ENCODE measurements around the gene FRG2B. TPM values are rescaled to one million over a fixed set of nuclear protein-coding genes. Genes with fewer than 3 reads are reported as not detected.
"Not testable (repeated sequence)": the region's sequence is repeated elsewhere in the genome, so short reads cannot be mapped to it uniquely, and the experiment has no call there.

Gene FRG2B
- total RNA-seq, 1 donor from 2014 or later: not detected

DNA sequence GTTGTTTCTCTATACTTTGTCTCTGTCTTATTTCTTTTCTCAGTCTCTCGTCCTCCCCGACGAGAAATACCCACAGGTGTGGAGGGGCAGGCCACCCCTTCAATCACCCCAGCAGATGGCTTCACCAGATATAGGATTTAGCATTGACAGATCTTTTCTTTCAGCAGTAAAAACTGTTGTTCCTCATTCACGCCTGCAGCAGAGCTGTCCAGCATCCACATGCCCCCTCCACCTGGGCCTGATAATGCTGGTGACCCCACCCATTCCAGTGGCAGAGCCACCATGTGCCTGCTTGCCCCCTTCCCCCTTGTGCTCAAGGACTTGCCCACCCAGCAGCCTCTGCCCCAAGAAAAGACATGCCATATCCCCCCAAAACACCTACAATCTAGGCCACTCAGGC is 15.5 kb downstream of the FRG2B start:
- Histone ChIP-seq H3K27me3 (ENCODE audit: control insufficient read depth, insufficient read depth, low read length) (no peaks in the 10 kb centered on the region), H3K36me3 (ENCODE audit: control insufficient read depth, insufficient read depth, low read length) (no peaks in the 10 kb centered on the region), H3K4me3 (ENCODE audit: low read depth, low read length) (no peak overlapping the region)
- no peak for DNase-seq (ENCODE audit: low read depth)
- TF ChIP-seq, protein P1, sequence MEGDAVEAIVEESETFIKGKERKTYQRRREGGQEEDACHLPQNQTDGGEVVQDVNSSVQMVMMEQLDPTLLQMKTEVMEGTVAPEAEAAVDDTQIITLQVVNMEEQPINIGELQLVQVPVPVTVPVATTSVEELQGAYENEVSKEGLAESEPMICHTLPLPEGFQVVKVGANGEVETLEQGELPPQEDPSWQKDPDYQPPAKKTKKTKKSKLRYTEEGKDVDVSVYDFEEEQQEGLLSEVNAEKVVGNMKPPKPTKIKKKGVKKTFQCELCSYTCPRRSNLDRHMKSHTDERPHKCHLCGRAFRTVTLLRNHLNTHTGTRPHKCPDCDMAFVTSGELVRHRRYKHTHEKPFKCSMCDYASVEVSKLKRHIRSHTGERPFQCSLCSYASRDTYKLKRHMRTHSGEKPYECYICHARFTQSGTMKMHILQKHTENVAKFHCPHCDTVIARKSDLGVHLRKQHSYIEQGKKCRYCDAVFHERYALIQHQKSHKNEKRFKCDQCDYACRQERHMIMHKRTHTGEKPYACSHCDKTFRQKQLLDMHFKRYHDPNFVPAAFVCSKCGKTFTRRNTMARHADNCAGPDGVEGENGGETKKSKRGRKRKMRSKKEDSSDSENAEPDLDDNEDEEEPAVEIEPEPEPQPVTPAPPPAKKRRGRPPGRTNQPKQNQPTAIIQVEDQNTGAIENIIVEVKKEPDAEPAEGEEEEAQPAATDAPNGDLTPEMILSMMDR (IDR thresholded peaks at IDR 0.05; ENCODE audit: insufficient read depth, low read length, severe bottlenecking): no peak
- no peak for FAIRE-seq

DNA sequence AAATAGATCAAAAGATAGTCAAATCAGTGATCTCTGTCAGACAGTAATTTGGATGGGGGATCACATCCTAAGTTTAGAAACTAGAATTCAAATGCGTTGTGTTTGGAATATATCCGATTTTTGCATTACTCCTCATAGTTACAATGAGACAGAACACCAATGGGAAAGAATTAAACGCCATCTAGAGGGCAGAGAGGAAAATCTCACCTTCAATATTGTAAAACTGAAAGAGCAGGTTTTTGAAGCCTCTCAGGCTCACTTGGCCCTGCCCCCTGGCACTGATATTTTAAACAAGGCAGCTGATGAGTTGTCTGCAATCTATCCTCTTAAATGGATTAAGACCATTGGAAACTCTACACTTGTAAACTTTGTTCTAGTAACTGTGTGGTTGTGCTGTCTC is 17.7 kb downstream of the FRG2B start:
- FAIRE-seq (no peak), DNase-seq (ENCODE audit: low read depth) (peak; percentile 28)
- H3K36me3 ChIP-seq (ENCODE audit: control insufficient read depth, insufficient read depth, low read length): no peaks in the 10 kb centered on the region
- TF ChIP-seq, protein P1 (IDR thresholded peaks at IDR 0.05; ENCODE audit: insufficient read depth, low read length, severe bottlenecking): peak; percentile 42
- H3K4me3 ChIP-seq (ENCODE audit: low read depth, low read length): no peak overlapping the region
- H3K27me3 ChIP-seq (ENCODE audit: control insufficient read depth, insufficient read depth, low read length): no peaks in the 10 kb centered on the region

DNA sequence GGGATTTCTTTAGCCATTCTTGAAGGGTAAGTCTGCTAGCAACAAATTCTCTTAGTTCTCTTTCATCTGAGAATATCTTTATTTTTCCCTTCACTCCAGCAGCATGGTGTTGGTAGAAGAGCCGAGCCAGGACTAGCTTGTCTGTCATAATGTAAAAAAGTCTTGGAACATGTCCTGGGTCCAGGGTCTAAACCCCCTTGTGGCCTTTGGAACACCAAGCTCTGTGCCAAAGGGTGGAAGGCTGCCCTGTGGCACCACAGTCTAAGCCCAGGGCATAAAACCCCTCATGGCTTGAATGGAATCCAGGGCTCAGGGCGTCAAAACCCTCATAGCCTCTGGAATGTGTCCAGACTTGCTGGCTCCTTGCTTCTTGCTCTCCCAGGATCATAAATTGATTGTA is 23.2 kb downstream of the FRG2B start:
- not testable (repeated sequence) for H3K27me3 ChIP-seq (ENCODE audit: control insufficient read depth, insufficient read depth, low read length); H3K4me3 ChIP-seq (ENCODE audit: low read depth, low read length); H3K36me3 ChIP-seq (ENCODE audit: control insufficient read depth, insufficient read depth, low read length); DNase-seq (ENCODE audit: low read depth); FAIRE-seq

DNA sequence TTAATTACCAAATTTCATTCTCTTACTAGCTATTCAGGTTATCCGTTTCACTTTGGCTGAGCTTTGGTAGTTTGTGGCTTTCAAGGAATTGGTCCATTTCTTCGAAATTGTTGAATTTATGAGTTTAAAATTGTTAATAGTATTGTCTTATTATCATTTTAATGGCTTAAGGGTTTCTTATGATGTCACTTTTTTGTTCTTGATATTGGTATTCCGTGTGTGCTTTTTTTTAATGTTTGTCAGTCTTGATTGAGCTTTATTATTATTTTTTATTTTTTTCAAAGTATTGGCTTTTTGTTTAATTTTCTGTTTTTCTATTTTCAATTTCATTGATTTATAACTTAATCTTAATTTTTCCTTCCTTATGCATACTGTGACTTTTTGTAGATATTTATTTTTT is 25.9 kb downstream of the FRG2B start:
- no peak for DNase-seq (ENCODE audit: low read depth)
- H3K27me3 ChIP-seq (ENCODE audit: control insufficient read depth, insufficient read depth, low read length): no peaks in the 10 kb centered on the region
- no peaks in the 10 kb centered on the region for H3K36me3 ChIP-seq (ENCODE audit: control insufficient read depth, insufficient read depth, low read length)
- TF ChIP-seq, protein P1 (IDR thresholded peaks at IDR 0.05; ENCODE audit: insufficient read depth, low read length, severe bottlenecking): no peak
- no peak overlapping the region for H3K4me3 ChIP-seq (ENCODE audit: low read depth, low read length)
- no peak for FAIRE-seq

DNA sequence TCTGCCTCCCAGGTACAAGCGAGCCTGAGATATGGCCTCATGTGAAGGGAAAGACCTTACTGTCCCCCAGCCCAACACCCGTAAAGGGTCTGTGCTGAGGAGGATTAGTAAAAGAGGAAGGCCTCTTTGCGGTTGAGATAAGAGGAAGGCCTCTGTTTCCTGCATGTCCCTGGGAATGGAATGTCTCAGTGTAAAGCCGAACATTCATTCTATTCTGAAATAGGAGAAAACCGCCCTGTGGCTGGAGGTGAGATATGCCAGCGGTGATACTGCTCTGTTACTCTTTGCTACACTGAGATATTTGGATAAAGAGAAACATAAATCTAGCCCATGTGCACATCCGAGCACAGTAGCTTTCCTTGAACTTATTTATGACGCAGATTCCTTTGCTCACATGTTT is 26.7 kb downstream of the FRG2B start:
- H3K4me3 ChIP-seq (ENCODE audit: low read depth, low read length); FAIRE-seq; H3K27me3 ChIP-seq (ENCODE audit: control insufficient read depth, insufficient read depth, low read length); H3K36me3 ChIP-seq (ENCODE audit: control insufficient read depth, insufficient read depth, low read length); DNase-seq (ENCODE audit: low read depth): not testable (repeated sequence)

DNA sequence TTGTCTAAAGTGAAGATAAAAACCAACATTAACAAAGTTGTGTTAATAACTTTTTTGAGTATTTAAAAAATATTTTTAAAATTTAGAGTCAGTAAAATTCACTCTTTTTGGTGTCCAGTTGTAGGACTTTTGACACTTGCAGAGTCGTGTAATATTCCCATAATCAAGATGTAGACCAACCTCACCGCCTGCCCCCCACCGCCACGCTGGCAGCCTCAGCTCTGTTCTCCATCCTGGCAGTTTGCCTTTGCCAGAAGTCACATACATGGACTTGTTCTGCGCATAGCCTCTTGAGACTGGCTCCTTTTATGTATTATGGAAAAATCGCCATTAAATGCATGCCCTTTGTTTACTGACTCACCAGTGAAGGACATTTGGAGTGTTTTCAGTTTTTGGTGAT is 33.9 kb downstream of the FRG2B start:
- Histone ChIP-seq H3K4me3 (ENCODE audit: low read depth, low read length) (no peak overlapping the region), H3K27me3 (ENCODE audit: control insufficient read depth, insufficient read depth, low read length) (no peaks in the 10 kb centered on the region), H3K36me3 (ENCODE audit: control insufficient read depth, insufficient read depth, low read length) (no peaks in the 10 kb centered on the region)
- DNase-seq (ENCODE audit: low read depth) (no peak), FAIRE-seq (no peak)
- TF ChIP-seq, protein P1 (IDR thresholded peaks at IDR 0.05; ENCODE audit: insufficient read depth, low read length, severe bottlenecking): no peak

DNA sequence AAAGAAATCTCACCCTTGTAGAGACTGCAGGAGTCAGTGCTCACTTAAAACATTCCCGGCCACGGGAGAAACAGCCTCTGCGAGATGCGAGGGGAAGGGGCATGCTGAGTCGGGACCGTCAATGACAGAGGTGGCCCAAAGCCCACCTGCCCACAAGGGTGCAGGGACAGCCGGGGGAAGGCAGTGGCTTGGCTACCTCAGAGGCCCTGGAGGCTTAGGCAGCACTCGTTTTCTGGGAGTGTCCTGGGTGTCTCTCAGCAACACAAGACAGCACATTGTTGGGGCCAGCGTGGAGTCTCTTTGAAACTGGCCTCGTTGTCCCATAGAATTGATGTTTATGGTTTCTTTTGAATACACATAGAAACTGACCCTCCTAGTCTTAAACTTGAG is 35.6 kb downstream of the FRG2B start:
- H3K27me3 ChIP-seq (ENCODE audit: control insufficient read depth, insufficient read depth, low read length): no peaks in the 10 kb centered on the region
- FAIRE-seq (no peak), DNase-seq (ENCODE audit: low read depth) (no peak)
- no peaks in the 10 kb centered on the region for H3K36me3 ChIP-seq (ENCODE audit: control insufficient read depth, insufficient read depth, low read length)
- H3K4me3 ChIP-seq (ENCODE audit: low read depth, low read length): no peak overlapping the region
- TF ChIP-seq, protein P1 (IDR thresholded peaks at IDR 0.05; ENCODE audit: insufficient read depth, low read length, severe bottlenecking): no peak
